ENCODE data around the gene PSMA5. TPM values are rescaled to one million over a fixed set of nuclear protein-coding genes. Genes with fewer than 3 reads are reported as not detected.
"Not testable (repeated sequence)": the region's sequence is repeated elsewhere in the genome, so short reads cannot be mapped to it uniquely, and the experiment has no call there.

PSMA5 gene
- total and polyA plus RNA-seq, 8 donors = 16.1 to 36.2 (median 25.8) TPM

GRCh38 chr1:109466125-109466451, 39.8 kb upstream of the PSMA5 start:
- DNase-seq = no peak
- WGBS, 2 donors = 2% methylated on average over 24 of the region's 24 CpGs
- Histone ChIP-seq H3K9me3 (no peaks in the 10 kb centered on the region), H3K4me3 (peak overlapping the region; percentile 65 to 81 (median 72)), H3K27me3 (no peaks in the 10 kb centered on the region), H3K27ac (peak overlapping the region; percentile 11 to 63 (median 30)), H3K36me3 (no peaks in the 10 kb centered on the region), H3K4me1 (peaks cover 0 to 5% (median 0%) of the 10 kb centered on the region in 3 donors)
- intact Hi-C loops (cut with DNase I) = no loop called here
- no peak for FAIRE-seq
- no peak for ATAC-seq
- TF ChIP-seq CTCF (IDR thresholded peaks at IDR 0.05) = no peak

GRCh38 chr1:109457819-109458218, 31.6 kb upstream of the PSMA5 start:
- intact Hi-C loops (cut with DNase I) = no loop called here

GRCh38 chr1:109454497-109455133, 28.4 kb upstream of the PSMA5 start:
- FAIRE-seq = no peak

More at GRCh38 chr1:109457819-109458218, 31.6 kb upstream of the PSMA5 start:
- DNase-seq = no peak
- Histone ChIP-seq H3K36me3 (no peaks in the 10 kb centered on the region), H3K27me3 (no peaks in the 10 kb centered on the region), H3K4me3 (no peak overlapping the region), H3K4me1 (no peaks in the 10 kb centered on the region), H3K9me3 (no peaks in the 10 kb centered on the region), H3K27ac (no peak overlapping the region)
- no peak for FAIRE-seq
- no peak for ATAC-seq
- no peak for TF ChIP-seq CTCF (IDR thresholded peaks at IDR 0.05)
- 52 to 53% methylated on average over 4 of the region's 4 CpGs for WGBS, 2 donors

GRCh38 chr1:109447524-109447923, 21.3 kb upstream of the PSMA5 start:
- Histone ChIP-seq H3K27ac (no peak overlapping the region), H3K9me3 (no peaks in the 10 kb centered on the region), H3K36me3 (no peaks in the 10 kb centered on the region), H3K4me3 (no peak overlapping the region), H3K4me1 (no peaks in the 10 kb centered on the region), H3K27me3 (peaks cover 0 to 3% (median 0%) of the 10 kb centered on the region in 4 donors)
- intact Hi-C loops (cut with DNase I) = no loop called here
- 72 to 82% methylated on average over 4 of the region's 4 CpGs for WGBS, 2 donors
- FAIRE-seq (no peak), DNase-seq (no peak), ATAC-seq (no peak)
- TF ChIP-seq CTCF (IDR thresholded peaks at IDR 0.05) = no peak

More at GRCh38 chr1:109454497-109455133, 28.4 kb upstream of the PSMA5 start:
- peaks cover 0 to 3% (median 0%) of the 10 kb centered on the region in 4 donors for H3K27me3 ChIP-seq
- H3K9me3 ChIP-seq = no peaks in the 10 kb centered on the region
- no peak for ATAC-seq
- intact Hi-C loops (cut with DNase I) = no loop called here
- H3K27ac ChIP-seq = no peak overlapping the region
- TF ChIP-seq CTCF (IDR thresholded peaks at IDR 0.05) = no peak
- 91 to 92% methylated on average over 1 of the region's 1 CpG for WGBS, 2 donors
- H3K4me3 ChIP-seq = no peak overlapping the region
- no peak for DNase-seq
- H3K4me1 ChIP-seq = no peaks in the 10 kb centered on the region
- no peaks in the 10 kb centered on the region for H3K36me3 ChIP-seq

- intact Hi-C loops (cut with DNase I); ATAC-seq; H3K27me3 ChIP-seq: not testable (repeated sequence)
These were observed 19.9 kb upstream of the PSMA5 start for GRCh38 chr1:109445949-109446695.

More at GRCh38 chr1:109445949-109446695, 19.9 kb upstream of the PSMA5 start:
- DNase-seq, H3K4me3 ChIP-seq, FAIRE-seq, H3K27ac ChIP-seq, H3K4me1 ChIP-seq, H3K9me3 ChIP-seq, H3K36me3 ChIP-seq: not testable (repeated sequence)
- 54 to 62% methylated on average over 11 of the region's 11 CpGs for WGBS, 2 donors
